Endometrium (tissue), 2 donors: ENCODE data around the gene GPS2.
"Not testable (repeated sequence)": the region's sequence is repeated elsewhere in the genome, so short reads cannot be mapped to it uniquely, and the experiment has no call there.

Experiments
- FAIRE-seq: peaks from 2 replicates; lab custom pipeline; 2012; peaks lifted over from hg19 to GRCh38; lab: Jason Lieb, UNC
- donor health status: control.
- donor health status: control.

Gene GPS2

GRCh38 chr17:7336240-7337175 lies 21.3 kb upstream of the GPS2 start, which contains the start of gene ACAP1:
TSS of gene ACAP1 (plus strand) at chr17:7336529. CDS start at chr17:7336735, 206 bp downstream.
- FAIRE-seq = no peak

- FAIRE-seq = not testable (repeated sequence)
These were observed 20.6 kb upstream of the GPS2 start for GRCh38 chr17:7335765-7336164.

- no peak for FAIRE-seq
These were observed 19.9 kb upstream of the GPS2 start for GRCh38 chr17:7334938-7335538.

GRCh38 chr17:7332600-7333069 lies 17.5 kb upstream of the GPS2 start:
- FAIRE-seq = not testable (repeated sequence)

- FAIRE-seq = no peak
These were observed 17.0 kb upstream of the GPS2 start for GRCh38 chr17:7332111-7332510.

GRCh38 chr17:7330638-7331015 lies 15.5 kb upstream of the GPS2 start:
- no peak for FAIRE-seq

- no peak for FAIRE-seq
These were observed 15.0 kb upstream of the GPS2 start for GRCh38 chr17:7329997-7330637.

GRCh38 chr17:7329374-7329996 lies 14.3 kb upstream of the GPS2 start:
- FAIRE-seq = peak; percentile 92

- no peak for FAIRE-seq
These were observed 13.7 kb upstream of the GPS2 start, which contains the start of gene NEURL4 for GRCh38 chr17:7328840-7329373. TSS of gene NEURL4 (minus strand) at chr17:7329335. CDS start at chr17:7329312, 23 bp downstream.

- no peak for FAIRE-seq
These were observed 12.8 kb upstream of the GPS2 start for GRCh38 chr17:7328009-7328408.

GRCh38 chr17:7327501-7327900 lies 12.3 kb upstream of the GPS2 start:
- no peak for FAIRE-seq

GRCh38 chr17:7327056-7327455 lies 11.9 kb upstream of the GPS2 start:
- FAIRE-seq = no peak

- FAIRE-seq = no peak
These were observed 11.0 kb upstream of the GPS2 start for GRCh38 chr17:7326186-7326585.

- FAIRE-seq = no peak
These were observed 9.9 kb upstream of the GPS2 start for GRCh38 chr17:7325031-7325528.

GRCh38 chr17:7324438-7324779 lies 9.2 kb upstream of the GPS2 start:
- FAIRE-seq = no peak

GRCh38 chr17:7323731-7324437 lies 8.7 kb upstream of the GPS2 start:
- no peak for FAIRE-seq

- no peak for FAIRE-seq
These were observed 7.5 kb upstream of the GPS2 start for GRCh38 chr17:7322520-7323194.

- FAIRE-seq = no peak
These were observed 6.3 kb upstream of the GPS2 start for GRCh38 chr17:7321466-7321865.

GRCh38 chr17:7318121-7318860 lies 3.1 kb upstream of the GPS2 start:
- FAIRE-seq = no peak
